GM19043 (cell line): Measurements from ENCODE around the gene EIF4EBP2.

Experiments
- ATAC-seq: cut with Tn5 transposase; IDR thresholded peaks from one replicate; pipeline ENCODE4 v1.9.1; 2021; ENCODE audit warnings: low read depth; ENCODE audit not compliant: unreplicated experiment

EIF4EBP2 gene

GRCh38 chr10:70458329-70459060 is 54.5 kb downstream of the EIF4EBP2 start:
- no peak for ATAC-seq

DNA sequence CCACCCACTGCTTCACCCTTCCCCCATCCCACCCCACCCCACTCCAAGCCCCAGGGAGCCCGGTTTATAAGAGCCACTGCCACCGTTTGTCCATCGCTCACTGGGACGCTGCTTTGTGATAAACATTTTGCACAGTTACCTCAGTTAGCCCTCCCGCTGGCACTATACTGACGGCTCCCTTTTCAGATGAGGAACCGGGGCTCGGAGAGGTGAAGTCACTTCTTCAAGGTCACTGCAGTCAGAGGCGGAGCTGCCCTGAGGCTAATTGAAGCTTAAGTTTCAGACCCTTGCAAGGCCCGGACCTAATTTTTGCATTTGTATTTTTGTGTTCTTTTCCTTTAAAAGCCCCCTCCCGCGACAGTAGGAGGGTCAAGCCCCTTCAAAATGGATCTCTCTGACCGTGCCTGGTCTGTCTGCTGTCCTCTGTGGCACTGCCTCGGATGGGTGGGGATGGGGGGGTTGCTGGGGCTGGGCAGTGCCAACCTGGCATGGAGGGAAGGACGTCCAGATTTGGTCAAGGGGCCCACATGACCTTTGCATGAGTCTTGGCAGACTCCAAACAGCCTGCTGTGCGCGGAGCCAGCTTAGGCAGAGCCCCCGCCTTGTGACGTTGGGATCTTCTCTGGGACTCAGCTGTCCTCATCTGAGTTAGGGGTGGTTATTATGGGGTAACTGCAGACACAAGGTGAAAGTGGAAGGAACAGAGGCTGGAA is 55.3 kb downstream of the EIF4EBP2 start:
- no peak for ATAC-seq

DNA sequence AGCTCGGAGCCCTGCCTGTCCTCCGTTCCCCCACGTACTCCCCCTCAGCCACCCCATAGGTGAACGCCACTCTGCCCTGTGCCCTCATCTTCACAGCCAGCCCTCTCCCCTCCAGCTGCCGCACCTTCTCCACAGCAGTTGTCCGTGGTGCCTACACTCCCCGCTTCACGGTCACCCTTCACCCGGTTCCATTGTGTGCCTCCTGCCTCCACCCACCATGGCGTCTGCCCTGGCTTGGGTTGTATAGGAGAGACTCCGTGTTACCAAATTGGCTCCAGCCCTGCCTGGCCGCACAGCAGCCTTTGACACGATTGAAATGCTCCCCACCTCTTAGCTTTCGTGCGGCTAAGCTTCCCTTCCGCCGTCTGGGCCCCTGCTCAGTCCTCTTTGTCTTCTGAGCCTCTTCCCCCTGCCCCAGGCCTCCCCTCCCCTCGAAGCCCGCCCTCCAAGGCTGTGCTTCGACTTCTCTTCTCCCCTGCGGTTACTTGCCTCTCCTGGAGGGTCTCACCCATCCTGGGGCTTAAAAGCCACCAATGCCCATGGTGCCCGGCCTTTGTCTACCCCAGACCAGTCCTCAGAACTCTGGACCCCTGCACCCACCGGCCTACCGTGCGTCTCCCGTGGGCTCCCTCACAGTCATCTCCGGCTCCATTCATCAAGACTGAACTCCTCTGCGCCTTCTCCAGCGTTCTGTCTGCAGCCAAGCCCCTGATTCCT is 56.0 kb downstream of the EIF4EBP2 start:
- no peak for ATAC-seq

- ATAC-seq = no peak
Measured at GRCh38 chr10:70461397-70462348, 57.7 kb downstream of the EIF4EBP2 start.

GRCh38 chr10:70462349-70462984 is 58.5 kb downstream of the EIF4EBP2 start:
- ATAC-seq = no peak

DNA sequence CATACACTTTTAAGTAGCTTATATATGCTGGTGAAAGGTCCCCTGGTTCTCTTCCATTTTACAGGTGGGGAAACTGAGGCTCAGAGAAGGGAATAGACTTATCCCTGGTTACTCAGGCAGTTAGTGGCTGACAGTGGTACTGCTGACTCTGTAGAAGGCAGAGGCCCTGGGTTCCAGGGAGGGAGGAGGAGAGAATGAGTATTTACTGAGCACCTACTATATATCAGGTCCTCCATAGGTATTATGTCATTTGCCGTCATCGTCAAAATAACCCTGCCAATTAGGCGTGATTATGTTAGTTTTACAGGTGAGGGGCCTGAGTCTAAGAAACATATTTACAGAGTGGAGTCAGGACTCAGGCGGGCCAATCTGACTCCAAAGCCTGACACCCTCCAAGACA is 61.3 kb downstream of the EIF4EBP2 start:
- no peak for ATAC-seq

DNA sequence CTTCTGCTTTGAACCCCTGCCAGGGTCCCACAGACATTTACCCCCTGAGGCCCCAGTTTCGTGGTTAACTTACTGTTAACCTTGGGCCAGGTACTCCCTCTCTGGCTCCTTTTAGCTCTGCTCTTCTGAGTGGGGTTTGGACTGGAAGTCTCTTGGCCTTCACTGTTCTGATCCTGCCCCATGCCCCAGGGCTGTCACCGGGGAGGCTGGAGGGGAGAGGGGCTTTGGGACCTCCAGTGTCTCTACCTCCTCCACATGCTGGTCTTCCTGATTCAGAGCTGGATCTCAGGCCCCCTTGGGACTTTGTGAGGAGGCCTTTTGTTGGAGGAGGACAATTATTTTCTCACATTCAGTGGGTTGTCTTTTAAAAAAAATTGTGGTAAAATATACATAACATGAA is 61.9 kb downstream of the EIF4EBP2 start:
- no peak for ATAC-seq

DNA sequence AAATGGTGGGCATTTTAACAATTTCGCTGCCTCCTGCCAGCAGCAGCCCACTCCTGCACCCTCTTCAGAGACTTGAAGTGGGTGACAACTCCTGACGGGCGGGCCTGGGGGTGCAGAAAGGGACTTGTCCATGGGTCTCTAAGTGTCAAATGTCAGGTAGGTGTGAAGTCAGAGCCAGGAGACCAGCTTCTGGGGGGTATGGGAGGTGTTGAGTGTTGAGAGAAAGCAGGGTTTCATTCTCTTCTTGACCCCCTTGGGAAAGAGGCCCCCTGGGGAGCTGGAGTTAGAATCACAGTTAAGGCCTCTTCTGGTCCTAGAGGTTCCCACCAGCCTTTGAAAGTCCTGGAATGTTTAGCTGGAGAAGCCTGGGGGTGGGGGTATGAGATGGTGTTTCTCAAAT is 63.0 kb downstream of the EIF4EBP2 start:
- no peak for ATAC-seq

DNA sequence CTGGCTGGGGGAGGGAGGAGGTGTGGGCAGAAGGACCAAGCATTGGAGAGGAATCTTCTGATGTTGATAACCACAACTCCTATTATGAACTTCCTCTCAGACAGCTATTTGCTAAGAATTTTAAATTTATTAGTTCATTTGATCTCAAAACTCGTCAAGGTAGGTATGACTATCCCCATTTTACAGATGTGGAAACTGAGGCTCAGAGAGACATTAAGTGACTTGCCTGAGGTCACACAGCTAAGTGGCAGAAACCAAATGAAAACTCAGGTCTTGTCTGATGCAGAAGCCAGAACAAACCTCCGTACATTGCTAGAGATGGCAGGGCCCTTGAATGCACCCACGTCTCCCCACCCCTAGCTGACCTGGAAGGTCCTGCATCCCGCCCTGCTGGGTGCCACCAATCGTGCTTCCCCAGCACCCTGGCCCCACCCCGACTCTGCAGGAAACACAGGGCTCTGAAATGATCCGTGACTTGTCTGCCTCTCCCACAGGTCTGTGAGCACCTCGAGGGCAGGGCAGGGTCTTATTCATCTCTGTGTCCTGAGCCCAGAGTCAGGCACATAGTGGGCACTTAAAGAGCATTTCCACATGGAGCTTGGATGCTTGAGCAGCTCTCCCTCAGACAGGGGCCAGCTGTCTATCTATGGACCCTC is 69.0 kb downstream of the EIF4EBP2 start:
- ATAC-seq = no peak

- no peak for ATAC-seq
Measured at GRCh38 chr10:70474780-70475179, 70.8 kb downstream of the EIF4EBP2 start.

- no peak for ATAC-seq
Measured at GRCh38 chr10:70475661-70476060, 71.7 kb downstream of the EIF4EBP2 start.

DNA sequence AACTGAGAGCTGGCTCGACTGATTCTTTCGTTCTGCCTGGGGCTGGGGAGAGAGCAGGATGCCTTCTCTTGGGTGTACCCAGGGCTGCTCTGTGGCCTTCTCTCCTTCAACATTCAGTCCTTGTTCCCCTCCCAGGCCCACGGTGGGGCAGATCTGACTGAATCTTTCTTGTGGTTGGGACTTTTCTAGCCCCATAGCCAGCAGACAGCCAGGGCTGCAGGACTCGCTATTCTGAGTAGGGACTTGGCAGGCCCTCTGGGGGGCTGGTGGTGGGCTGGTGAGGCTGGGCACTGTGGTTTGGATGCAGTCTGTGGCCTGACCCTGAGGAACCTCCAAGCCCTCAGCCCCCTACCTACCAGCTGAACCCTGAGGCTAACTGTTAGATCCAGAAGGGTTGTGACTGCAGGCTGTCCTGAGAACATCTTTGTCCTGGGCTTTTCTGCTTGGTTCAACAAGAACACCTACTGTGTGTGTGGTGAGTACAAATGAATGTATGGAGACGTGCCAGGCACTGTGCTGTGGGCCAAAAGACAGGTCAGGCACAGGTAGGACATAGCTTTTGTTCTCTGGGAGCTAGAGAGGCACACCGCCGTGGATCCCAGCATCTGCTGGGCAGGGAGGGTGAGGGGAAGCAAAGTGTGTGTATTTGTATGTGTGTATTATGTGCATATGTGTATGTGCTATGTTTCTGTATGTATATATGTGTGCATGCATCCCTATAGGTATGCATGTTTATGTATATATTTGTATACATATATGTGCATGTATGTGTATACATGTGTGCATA is 72.5 kb downstream of the EIF4EBP2 start:
- ATAC-seq = no peak

DNA sequence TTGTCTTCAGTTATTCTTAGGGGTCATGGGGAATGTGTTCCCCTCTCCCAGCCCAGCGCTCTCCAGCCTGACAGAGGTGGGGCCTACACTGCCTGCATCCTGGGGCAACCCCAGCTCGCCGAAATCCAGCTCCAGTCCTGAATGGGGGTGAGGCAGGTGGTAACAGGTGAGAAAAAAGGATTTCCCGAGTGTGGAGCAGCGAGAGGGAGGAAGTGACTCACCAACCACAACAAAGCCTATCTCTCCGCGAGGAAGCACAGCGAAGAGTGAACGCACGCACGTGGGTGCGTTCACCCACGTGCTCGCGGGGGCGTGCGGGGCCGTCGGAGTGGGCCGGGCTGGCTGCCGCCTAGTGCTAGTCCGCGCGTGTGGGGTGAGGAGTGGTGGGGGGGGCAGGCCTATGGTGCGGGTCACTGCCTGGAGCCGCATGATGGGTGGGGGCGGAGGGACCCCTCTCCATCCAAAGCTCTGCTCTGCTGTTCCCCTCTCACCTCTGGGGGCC is 73.8 kb downstream of the EIF4EBP2 start:
- no peak for ATAC-seq
